ENCODE results near the gene METTL23. TPM values are rescaled to one million over a fixed set of nuclear protein-coding genes. Genes with fewer than 3 reads are reported as not detected.

Gene METTL23
- total and polyA plus RNA-seq, 2 donors (not counting 3 experiments of a cell fraction or from before 2014, with no cell fraction given): 19.5 to 33.4 TPM

GRCh38 chr17:76735006-76735405, 8.4 kb downstream of the METTL23 start:
- peak; percentile 40 for FAIRE-seq
- CTCF ChIA-PET: interaction anchor here (0.8 to 3.8 kb wide), 3 partner anchors 8 to 38 kb away, joined by 3 to 22 read pairs (median 6); partner anchors contain the start of genes JMJD6 and METTL23
- no TSS peak for BruUV-seq (replicated peaks)

GRCh38 chr17:76735586-76736348, 9.1 kb downstream of the METTL23 start:
- no TSS peak for BruUV-seq (replicated peaks)
- TF ChIP-seq GATA2 (IDR thresholded peaks at IDR 0.05; ENCODE audit: insufficient read depth, insufficient read length, low read depth, low read length): no peak
- no peak for TF ChIP-seq JUN (IDR thresholded peaks at IDR 0.05; ENCODE audit: borderline replicate concordance, insufficient read depth, insufficient read length, low read depth)
- TF ChIP-seq MAX (IDR thresholded peaks at IDR 0.05; ENCODE audit: insufficient read depth, insufficient read length): no peak
- TF ChIP-seq POLR2A (IDR thresholded peaks at IDR 0.05; ENCODE audit: low read depth, low read length): no peak
- TF ChIP-seq POLR2AphosphoS5 (IDR thresholded peaks at IDR 0.05; ENCODE audit: insufficient read depth, low read depth, low read length): no peak
- TF ChIP-seq FOS (IDR thresholded peaks at IDR 0.05; ENCODE audit: borderline replicate concordance, insufficient read depth, low read length): no peak
- no peak for TF ChIP-seq MYC (IDR thresholded peaks at IDR 0.05; ENCODE audit: low read depth, low read length)
- no peak for TF ChIP-seq CTCF (IDR thresholded peaks at IDR 0.05; ENCODE audit: extremely low read depth in 1 of 2, insufficient read depth in 1 of 2, low read depth in 1 of 2, low read length in 2 of 2)
- TF ChIP-seq EZH2 (IDR thresholded peaks at IDR 0.05; ENCODE audit: borderline replicate concordance, low read depth, low read length, severe bottlenecking): no peak
- Histone ChIP-seq H3K9ac (replicated peaks; ENCODE audit: extremely low read depth, insufficient read depth, low read length) (peak overlapping the region; percentile 97), H3K79me2 (ENCODE audit: control insufficient read depth, insufficient read depth, low read length) (peaks cover 63% of the 10 kb centered on the region), H3K27ac (ENCODE audit: insufficient read depth, low read depth, low read length) (peak overlapping the region; percentile 83), H3K4me3 (replicated peaks in 1 of 3; ENCODE audit: insufficient read depth in 1 of 3, low read depth in 1 of 3, low read length in 3 of 3) (peak overlapping the region; percentile 65 to 92 (median 90)), H3K9me3 (replicated peaks; ENCODE audit: control insufficient read depth, insufficient read depth, low read length) (no peaks in the 10 kb centered on the region), H2AFZ (ENCODE audit: low read depth, low read length) (no peak overlapping the region), H3K4me1 (ENCODE audit: control insufficient read depth, extremely low read depth, insufficient read depth, low read length) (peaks cover 38% of the 10 kb centered on the region), H3K4me2 (ENCODE audit: insufficient read depth, low read length) (peak overlapping the region; percentile 99), H4K20me1 (replicated peaks; ENCODE audit: control insufficient read depth, extremely low read depth, insufficient read depth, low read length) (peaks cover 6% of the 10 kb centered on the region), H3K9me1 (replicated peaks; ENCODE audit: control insufficient read depth, extremely low read depth, insufficient read depth, low read length) (no peaks in the 10 kb centered on the region), H3K36me3 (ENCODE audit: control insufficient read depth in 2 of 2, extremely low read depth in 1 of 2, insufficient read depth in 2 of 2, low read length in 2 of 2) (peaks cover 6 to 33% of the 10 kb centered on the region in 2 experiments), H3K27me3 (ENCODE audit: control insufficient read depth in 2 of 2, insufficient read depth in 2 of 2, low read length in 2 of 2) (no peaks in the 10 kb centered on the region)
- ChIA-PET CTCF (interaction anchor here (3.8 kb wide), 1 partner anchor 9 kb away, joined by 22 read pairs; the partner anchor contains the start of genes JMJD6 and METTL23), POLR2A (interaction anchor here (1.1 to 2.7 kb wide), 2 partner anchors 8 to 10 kb away, joined by 3 to 21 read pairs; partner anchors contain the start of gene JMJD6)
- DNase-seq (ENCODE audit: low read depth, low spot score) (no peak), FAIRE-seq (no peak)
- dilution Hi-C loops (cut with MboI; ENCODE audit: extremely low pct_ligation_motif_present, low sequenced_read_pairs) (no loop called here), intact Hi-C loops (cut with micrococcal nuclease) (loop anchor here (5.0 kb wide), 2 partner anchors 57 to 322 kb away; no protein-coding TSS in a partner anchor)

More at GRCh38 chr17:76735006-76735405, 8.4 kb downstream of the METTL23 start:
- Histone ChIP-seq H3K9ac (replicated peaks; ENCODE audit: extremely low read depth, insufficient read depth, low read length) (peak overlapping the region; percentile 97), H3K27ac (ENCODE audit: insufficient read depth, low read depth, low read length) (peak overlapping the region; percentile 83), H3K9me3 (replicated peaks; ENCODE audit: control insufficient read depth, insufficient read depth, low read length) (no peaks in the 10 kb centered on the region), H3K4me1 (ENCODE audit: control insufficient read depth, extremely low read depth, insufficient read depth, low read length) (peaks cover 34% of the 10 kb centered on the region), H4K20me1 (replicated peaks; ENCODE audit: control insufficient read depth, extremely low read depth, insufficient read depth, low read length) (peaks cover 6% of the 10 kb centered on the region), H3K9me1 (replicated peaks; ENCODE audit: control insufficient read depth, extremely low read depth, insufficient read depth, low read length) (no peaks in the 10 kb centered on the region), H3K4me2 (ENCODE audit: insufficient read depth, low read length) (peak overlapping the region; percentile 99), H3K36me3 (ENCODE audit: control insufficient read depth in 2 of 2, extremely low read depth in 1 of 2, insufficient read depth in 2 of 2, low read length in 2 of 2) (peaks cover 8 to 33% of the 10 kb centered on the region in 2 experiments), H2AFZ (ENCODE audit: low read depth, low read length) (no peak overlapping the region), H3K27me3 (ENCODE audit: control insufficient read depth in 2 of 2, insufficient read depth in 2 of 2, low read length in 2 of 2) (no peaks in the 10 kb centered on the region), H3K4me3 (replicated peaks in 1 of 3; ENCODE audit: insufficient read depth in 1 of 3, low read depth in 1 of 3, low read length in 3 of 3) (peak overlapping the region; percentile 65 to 92 (median 90)), H3K79me2 (ENCODE audit: control insufficient read depth, insufficient read depth, low read length) (peaks cover 67% of the 10 kb centered on the region)
- POLR2A ChIA-PET: interaction anchor here (0.7 to 1.1 kb wide), 2 partner anchors 8 to 9 kb away, joined by 3 read pairs; partner anchors contain the start of gene JMJD6
- no peak for TF ChIP-seq POLR2A (IDR thresholded peaks at IDR 0.05; ENCODE audit: low read depth, low read length)
- intact Hi-C loops (cut with micrococcal nuclease) (loop anchor here (5.0 kb wide), 2 partner anchors 57 to 322 kb away; no protein-coding TSS in a partner anchor), dilution Hi-C loops (cut with MboI; ENCODE audit: extremely low pct_ligation_motif_present, low sequenced_read_pairs) (no loop called here)
- peak; percentile 43 for DNase-seq (ENCODE audit: low read depth, low spot score)

Data from endothelial cell of umbilical vein (primary cell).